ENCODE results near the gene TRAF3IP3.

Gene TRAF3IP3

DNA sequence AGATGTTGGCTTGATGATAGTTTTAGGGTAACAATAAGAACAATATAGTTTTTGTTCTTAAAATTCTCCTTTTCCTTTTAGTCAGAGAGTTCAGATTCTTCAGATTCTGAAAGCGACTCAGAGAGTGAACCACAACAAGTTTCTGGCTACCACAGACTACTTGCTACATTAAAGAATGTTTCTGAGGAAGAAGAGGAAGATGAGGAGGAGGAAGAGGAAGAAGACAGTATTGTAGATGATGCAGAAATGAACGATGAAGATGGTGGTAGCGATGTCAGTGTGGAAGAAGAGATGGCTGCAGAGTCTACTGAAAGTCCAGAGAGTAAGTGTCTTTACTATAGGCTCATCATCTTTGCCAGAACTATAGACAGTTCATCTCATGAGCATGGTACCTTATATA is 74.9 kb downstream of the TRAF3IP3 start:
- no peak for DNase-seq

DNA sequence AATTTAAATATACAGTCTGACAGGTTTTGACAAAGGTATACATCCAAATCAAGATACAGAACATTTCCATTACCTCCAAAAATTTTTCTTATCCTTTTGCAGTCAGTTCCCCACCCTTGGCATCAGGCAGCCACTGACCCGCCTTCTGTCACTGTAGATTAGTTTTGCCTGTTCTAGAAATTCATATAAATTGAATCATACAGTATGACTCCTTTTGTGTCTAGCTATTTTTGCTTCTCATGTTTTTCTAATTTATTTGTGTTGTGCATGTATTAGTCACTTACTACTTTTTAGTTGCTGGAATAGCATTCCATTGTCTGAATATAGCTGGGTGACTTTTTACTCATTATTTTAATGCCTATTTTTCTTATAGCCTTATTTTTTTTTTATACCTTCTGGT is 75.8 kb downstream of the TRAF3IP3 start:
- DNase-seq: no peak
